GM19240 (cell line): ENCODE results near the gene FXYD6.

Experiments
- DNase-seq: peaks from one replicate; pipeline ENCODE4 v3.0.0; 2011; ENCODE audit warnings: low spot score; ENCODE audit not compliant: insufficient read length

Gene FXYD6

DNA sequence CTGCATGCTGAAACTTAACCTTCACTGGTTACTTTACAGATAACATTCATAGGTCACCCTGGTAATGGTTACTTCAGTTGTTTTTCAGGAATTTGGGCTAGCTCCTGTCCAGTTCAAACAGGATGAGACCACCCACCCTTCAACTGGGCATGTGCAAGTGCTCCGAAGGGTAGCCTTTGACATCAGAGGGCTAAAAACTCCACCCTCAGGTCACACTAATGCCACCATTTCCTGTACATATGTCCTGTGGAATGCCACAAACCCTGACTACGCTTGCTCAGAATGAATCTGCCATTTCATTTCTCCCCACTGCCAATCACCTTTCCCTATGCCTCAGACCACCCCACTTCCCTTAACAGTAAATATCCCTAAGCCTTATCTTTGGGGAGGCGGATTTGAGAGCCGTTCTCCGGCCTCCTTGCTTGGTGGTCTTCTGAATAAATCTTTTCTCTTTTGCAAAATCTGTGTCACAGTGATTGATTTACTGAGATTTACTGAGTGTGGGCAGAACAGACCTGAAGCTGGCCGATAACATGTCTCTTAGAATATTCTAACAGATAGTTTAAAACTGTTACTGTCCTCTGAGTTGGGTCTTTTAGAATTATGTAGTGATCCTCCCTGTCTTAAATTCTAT lies 26.6 kb downstream of the FXYD6 start:
- DNase-seq: no peak

DNA sequence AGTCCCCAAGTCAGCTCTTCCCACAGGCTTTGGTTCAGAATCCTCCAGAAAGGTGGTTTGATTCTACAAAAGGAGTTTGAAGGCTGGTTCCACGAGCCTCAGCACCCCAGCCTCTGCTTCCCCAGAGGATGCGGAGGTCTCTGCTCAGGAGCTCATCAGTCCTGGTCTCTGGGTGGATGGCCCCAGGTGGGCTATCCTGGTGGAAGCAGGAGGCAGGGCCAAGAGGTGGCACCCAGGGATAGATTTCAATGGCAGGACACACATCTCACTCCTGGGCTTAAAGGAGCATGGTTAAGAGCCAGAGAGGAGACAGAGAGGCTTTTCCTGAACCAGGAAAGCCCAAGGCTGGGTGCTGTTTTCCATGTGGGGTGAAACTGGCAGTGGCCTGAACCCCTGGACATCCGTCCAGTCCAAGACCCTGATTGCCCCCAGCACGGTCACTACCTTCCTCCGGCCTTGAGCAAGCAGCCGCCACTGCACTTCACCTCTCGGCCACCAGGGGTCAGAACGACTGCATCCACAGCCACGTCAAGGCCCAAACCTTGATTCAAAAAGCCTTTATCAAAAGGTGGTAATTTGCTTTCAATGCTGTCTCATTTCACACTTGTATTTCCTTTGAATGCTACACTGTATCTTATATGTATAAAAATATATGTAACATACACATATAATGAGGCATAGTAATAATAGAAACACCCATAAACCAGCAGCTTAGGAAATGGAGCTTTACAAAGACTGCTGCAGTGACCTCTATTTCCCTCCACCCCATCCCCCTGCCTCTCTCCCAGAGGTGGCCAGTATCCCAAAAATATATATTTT lies 32.6 kb downstream of the FXYD6 start:
- peak; percentile 62 for DNase-seq

DNA sequence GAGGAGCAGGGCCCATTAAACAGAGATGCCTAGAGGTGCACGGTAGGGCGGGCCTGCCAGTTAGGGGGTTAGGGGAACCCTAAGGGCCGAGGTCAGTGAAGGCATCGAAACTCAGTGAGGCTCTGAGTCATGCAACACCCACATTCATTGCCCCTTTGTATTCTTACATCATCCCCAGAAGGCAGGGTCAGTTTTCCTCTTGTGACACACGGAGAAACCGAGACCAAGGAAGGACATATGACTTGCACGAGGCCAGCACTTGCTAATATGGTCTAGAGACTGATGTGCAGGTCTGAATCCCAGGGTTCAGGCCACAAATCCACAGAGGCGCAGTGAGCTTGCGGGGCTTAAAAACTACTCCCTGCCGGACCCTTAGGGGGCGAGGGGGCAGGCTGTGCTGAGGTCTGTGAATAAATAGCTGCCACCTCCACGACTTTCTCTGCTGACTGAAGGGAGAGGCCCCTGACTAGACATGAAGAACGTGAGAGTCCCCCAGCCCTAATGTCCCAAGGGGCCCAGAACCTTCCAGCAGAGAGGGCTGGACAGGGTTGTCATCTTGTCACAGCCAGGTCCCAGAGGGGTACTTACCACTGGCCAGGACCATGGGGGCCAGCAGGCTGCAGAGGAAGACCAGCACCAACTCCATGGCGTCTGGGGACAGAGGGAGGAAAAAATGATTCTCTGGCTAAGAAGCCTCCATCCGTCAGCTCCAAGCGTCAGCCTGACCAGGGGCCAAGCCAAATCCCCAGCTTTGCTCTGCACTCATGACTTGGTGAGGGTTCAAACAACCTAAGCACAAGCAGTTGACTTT lies 34.1 kb downstream of the FXYD6 start:
- no peak for DNase-seq

DNA sequence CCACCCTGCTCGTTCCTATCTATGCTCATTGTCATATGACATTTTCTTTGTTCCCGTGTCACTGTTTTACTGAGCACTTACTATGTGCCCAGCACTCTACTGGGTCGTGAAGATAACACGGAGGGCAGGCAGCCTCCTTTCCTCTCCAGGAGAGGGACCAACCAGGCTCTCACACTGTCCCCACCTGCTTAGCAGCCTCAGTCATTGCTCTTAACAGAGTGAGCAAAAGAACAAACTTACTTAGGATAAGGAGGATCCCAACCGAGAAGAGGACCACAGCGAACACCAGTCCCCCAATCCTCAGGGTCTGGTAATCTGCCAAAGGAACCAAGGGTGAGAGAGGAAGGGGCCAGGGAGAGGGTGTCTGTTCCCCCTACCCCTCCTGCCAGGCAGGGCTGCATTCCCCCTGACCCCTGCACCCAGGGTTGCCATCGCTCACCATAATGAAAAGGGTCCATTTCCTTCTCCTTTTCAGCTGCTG lies 34.9 kb downstream of the FXYD6 start:
- no peak for DNase-seq

DNA sequence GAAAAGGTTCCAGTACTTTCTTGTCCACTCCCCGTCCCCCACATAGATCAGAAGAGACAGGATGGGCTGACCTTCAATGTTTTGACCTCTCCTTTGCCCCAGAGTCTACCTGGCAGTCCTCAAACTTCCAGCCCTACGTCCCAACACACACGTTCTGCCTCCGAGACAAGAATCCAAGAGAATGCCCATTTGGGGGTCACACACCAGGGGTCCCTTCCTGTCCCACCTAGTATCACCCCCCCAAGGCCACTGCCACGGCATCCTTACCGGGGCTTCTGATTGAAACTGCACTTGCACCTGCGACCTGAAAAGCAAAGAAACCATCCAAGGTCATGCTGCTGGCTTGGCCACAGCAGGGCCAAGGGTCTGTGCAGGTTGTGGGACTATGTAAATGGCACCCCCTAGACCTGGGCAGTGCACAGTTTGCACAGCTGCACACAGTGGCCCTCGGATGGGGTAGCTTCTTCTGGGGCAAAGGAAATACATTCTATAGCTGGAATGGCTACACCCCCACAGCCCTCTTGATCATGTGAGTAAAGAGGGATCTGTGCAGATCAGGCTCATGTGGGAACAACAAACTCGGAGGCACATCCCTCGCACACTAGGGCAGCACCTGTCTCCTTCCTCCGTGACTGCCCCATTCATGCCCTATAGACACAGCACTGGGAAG lies 35.4 kb downstream of the FXYD6 start:
- no peak for DNase-seq

DNA sequence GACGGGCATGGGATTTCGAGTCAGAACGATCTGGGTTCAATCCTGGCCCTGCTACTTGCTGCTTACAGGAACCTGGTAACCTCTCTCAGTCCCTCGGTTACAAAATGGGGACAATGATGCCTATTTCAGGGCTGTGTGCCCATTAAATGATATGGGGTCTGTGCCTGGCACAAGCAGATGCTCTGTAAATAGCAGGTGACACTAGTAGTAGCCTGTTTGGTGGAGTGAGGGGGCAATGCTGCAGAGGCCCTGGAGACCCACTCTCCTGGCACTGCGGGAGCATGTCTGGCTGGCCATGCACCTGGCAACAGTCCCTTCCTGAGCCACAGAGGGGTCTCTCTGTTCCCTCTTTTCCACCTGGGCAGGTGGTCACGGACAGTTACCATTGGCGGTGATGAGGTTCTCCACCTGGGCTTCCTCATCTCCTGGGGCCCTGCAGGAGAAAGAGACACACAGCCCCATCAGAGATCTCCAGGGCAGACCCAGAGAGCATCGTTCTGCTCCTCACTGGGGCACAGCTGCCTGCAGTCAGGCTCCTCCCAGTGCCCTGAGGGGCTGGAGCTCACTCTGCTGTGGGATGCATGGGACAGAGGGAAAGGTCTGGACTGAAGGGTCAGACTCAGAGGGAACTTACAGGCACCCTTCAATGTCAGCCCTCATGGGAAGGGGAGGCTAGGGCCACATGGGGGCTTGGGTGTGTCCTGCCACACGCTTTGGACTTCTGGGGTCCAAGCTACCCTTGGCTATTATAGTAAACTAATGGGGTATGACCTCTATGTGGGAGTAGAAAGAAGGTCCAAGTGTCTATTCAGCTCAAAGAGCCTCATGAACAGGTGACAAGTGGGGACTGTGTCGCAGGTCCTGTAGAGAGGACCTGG lies 36.3 kb downstream of the FXYD6 start:
- no peak for DNase-seq

DNA sequence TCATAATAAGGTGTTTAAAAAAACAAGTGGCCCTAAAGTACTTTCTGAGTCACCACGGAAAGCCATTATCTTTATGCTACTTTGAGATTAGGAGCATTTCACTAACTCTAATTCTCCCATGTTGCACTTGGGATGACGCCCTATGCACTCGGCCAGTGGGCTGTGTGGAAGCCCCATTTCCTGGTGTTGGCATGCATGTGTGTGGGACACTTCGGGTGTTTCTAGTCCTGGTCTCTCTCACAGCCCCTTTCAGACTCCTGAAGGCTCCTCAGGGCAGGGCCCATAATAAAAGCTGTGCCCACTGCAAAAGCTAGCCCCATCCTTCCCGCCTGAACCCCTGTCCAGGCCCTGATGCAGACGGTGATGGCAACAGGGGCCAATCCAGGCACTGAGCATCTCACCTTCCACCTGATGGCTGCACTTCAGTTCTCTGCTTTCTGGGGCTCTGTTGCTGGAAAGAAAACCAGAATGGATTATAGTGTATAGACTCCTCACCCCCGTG lies 37.0 kb downstream of the FXYD6 start:
- no peak for DNase-seq

DNA sequence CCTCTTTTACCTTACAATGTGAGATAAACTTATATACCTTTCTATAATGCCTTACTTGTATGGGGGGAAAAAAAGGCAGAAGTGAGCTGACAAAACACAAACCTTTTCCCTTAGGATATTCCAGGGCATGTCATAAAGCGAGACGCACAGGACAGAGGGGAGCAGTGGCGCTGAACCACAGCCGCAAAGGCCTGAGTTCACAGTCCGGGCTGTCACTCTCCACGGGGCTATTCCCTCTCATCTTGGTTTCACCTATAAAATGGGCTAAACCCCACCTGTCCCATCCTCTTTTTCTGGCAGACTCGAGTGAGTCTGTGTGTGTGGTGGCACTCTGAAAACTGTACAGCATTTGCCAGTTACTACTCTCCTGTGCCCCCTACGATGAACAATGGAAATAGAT lies 37.6 kb downstream of the FXYD6 start:
- DNase-seq: no peak

DNA sequence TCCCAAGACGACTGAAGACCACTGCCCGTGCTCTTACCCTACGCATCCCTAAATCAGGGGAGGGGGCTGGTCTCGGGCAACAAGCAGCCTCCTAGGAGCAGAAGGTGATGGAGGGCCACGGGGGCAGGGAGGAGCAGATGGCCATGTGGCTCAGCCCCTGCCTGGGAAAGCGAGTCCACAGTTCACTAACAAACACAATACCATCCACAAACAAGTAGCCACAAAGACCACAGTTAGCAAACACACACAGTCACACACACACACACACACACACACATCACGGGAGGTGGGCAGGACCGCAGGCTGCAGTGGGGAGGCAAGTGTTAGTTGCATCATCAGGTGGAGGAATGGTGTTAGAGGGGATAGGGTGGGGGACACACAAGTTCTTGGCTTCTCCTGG lies 38.7 kb downstream of the FXYD6 start:
- DNase-seq: no peak

DNA sequence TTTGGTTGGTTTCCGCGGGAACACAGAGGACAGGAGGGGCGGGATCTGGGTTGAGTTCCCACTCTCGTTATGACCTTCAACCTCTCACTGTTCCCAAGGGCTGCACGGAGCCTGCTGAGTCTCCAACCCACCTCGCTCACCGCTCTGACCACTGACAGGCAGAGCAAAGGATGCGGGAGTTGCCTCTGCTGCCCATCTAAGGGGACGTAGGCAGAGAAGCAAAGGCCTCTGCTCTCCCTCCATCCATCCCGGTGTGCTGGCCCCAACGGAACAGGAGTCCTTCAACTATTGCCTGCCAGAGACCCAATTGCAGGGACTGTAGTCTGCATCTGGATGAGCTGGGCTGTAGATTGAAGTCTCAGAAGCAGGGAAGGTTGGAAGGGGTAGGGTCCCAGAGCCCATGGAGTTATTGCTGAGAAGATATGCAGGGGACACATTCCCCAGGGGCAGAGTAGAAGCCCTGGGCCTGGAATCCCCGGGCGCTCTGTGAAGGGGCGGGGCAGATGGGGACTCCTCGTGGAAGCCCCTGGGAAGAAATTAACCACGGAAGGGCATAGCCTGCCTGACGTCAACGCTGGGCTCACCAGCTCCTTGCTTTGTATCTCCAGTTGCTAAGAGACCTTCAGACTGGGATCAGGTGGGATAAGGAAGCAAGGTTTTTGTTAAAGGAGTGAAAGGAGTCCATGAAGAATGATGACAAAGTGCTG lies 39.2 kb downstream of the FXYD6 start:
- DNase-seq: no peak

DNA sequence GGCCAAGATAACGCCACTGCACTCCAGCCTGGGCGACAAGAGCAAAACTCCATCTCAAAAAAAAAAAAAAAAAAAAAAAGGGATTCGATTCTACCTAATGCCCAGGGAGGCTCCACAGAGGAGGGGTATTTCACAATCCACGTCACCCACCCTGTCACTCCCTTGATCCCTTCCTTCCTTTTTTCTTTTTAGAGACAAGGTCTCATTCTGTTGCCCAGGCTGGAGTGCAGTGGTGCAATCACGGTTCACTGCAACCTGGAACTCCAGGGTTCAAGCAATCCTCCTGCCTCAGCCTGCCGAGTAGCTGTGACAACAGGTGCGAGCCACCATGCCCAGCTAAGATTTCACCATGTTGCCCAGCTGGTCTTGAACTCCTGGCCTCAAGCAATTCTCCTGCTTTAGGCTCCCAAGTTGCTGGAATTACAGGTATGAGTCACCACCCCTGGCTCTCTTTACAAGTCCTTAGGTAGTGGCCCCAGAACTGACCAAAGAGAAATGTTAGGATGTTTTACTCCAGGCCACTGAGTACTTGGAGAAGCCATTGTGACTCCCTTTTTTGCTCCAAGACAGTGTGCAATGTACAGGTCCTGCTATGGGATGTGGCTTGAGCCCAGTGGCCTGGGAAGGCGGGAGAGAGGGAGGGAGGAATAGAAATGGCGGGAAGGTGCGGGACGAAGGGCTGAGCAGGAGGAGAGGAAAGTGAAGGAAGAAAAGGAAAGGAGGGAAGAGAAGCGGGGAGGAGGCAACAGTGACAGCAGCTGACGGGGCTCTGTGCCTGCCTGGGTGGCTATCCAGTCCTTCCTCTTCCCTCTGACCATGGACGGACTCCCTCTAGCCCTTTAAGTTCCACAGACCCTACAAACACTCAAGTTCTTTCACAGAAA lies 40.1 kb downstream of the FXYD6 start:
- no peak for DNase-seq

DNA sequence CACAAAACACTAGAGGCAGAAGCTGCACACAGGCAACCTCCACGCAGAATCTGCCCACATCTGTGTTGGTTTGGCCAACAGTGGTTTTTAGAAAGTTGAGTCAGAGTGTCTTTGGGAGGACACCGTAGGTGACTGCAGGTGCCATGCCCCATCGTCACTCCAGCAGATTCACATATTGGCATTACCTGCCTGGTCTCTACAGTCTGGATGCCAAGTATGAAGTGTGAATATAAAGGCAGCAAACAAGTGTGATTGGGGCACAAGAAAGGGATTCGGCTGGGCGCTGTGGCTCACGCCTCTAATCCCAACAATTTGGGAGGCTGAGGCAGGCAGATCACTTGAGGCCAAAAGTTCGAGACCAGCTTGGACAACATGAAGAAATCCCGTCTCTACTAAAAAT lies 40.9 kb downstream of the FXYD6 start:
- DNase-seq: no peak

DNA sequence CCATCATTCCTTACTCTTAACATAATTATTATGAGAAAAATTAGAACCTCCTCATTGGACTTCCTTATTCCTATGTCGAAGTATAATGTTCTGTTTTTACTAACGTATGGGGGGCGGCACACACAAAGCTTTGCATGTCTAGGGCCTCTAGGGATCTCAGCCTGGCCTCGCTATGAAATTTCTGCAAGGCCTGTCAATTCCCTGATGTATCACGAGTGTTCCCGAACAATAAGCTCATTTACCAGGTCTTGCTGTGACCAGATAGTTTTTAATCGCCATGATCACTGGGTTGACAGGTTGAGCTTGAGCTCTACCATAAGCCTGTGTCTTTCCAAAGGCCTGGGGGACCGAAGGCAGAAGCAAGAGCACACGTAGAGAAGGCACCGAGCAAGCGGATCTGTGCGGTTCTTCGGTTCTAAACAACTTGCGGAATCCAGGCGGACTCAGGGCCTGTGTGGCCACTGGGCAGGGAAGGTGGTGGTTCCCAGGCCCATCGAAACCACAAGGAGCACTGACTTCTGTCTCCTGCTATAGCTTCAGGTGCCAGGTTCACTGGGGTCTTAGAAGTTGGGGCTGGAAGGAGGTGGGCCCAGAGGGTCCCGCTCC lies 41.5 kb downstream of the FXYD6 start:
- DNase-seq: no peak

DNA sequence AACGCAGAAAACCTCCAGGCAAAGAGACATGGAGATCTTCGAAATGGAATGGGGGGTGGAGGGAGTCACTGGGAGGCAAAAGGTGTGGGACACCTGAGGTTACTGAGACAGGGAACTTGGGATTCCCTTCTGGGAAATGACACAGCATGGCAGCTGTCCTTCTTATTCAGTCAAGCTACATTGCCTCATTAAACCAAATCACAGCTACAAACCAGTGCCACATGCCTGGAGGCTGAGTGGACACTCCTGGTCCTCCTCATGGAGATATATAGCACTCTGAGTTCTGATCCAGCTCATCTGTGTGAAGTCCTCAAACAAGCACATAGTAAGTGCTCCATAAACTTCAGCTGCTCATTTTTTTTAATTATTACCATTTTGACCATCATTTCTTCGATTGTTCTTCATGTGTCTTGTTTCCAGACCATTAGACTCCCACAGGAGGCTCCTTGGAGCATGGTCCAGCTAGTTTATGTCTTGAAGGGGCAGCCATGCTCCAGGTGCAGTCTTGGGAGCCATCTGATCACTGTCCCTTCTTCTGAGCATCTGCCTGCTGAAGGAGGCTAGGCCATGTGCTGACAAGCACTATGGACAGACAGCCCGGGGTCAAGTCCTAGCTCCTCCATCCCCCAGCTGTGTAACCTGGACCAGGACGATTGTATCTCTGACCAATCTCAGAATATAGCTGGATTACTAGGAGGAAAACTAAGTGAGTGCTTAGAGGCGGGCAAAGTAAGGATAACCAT lies 42.2 kb downstream of the FXYD6 start:
- no peak for DNase-seq

DNA sequence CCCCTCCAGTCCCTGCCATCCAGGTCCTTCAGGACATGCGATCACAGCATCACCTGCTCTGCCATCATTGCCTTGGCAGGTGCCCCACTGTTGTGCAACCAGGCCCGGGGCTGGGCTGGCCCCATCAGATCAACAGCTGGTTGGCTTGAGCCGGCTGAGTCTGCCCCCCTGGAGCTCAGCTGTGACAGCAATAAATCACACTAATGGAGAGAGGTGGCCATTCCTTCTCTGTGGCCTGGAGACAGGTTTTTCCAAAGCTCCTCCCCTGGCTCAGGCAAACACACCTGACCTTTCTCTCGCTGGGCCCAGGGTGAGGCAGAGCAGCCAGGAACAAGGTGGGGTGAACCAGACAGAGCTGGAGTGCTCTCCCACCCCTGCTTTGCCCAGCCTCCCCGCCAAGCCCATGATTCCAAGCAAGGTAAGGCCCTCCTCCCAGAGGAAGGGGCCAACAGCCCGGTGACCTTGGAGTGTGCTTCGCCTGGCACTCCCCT lies 43.0 kb downstream of the FXYD6 start:
- no peak for DNase-seq

DNA sequence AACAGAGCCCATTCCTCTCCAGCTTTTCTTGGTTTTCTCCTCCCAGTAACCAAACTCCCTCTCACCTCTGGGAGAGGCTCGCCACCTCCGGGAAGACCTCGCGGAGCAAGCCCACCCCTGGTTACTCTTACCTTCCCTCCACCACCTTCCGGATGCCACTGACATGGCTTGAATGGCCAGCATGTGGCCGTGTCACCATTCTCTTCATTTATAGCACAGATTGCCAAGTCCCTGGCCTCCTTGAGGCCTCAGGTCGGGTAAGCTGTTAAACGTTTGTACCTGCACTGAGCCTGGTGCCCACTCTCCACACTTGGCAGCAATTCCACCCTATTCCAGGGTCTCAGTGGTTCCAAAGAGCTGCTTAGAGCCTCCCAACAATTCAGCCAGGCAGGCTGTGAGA lies 43.9 kb downstream of the FXYD6 start:
- no peak for DNase-seq

DNA sequence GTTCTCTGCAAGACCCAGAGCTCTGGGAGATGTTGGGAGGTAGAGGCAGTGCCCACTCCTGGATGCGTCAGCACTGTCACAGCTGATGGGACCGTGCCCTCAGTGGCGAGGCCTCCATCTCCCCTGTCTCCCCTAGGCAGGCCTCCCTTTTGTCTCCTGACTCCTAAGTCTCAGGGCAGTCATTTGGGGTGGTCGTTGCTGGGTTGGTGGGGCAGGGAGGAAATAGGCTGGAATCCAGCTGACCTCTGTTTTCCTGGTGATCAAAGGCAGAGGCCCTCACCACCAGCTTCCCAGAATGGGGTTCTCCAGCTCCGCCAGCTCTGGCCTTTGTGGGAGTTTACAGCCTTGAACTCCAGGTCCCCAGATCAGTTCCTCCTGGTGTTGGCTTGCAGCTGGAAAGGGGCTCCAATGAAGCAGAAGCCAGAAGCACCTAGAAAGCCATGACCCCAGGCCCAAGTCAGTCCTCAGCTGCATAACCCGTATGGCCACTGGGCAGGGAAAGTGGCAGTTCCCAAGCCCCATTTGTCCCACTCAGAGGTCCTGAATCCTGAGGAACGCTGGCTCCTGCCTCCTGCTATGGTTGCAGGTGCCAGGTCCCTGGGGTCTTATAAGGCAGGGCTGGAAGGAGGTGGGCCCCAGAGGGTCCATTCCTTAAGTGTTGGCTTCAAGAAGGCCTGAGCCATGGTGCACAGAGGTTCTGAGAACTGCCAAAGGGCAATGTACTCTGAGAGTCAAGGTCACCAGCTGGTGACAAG lies 44.6 kb downstream of the FXYD6 start:
- no peak for DNase-seq
